Stimulated activated CD8-positive, alpha-beta memory T cell treated with anti-CD3 and anti-CD28 coated beads, Interleukin-4, amount 100 ng/mL, for 24 hours (primary cell): Measurements from ENCODE around the gene CNN2.
A peak's percentile ranks its signal among the peaks of the same experiment; 100 is the strongest.

ENCODE experiments used
- DNase-seq: peaks from one replicate; pipeline ENCODE4 v3.0.0-alpha.2; 2020; ENCODE audit warnings: low read depth

Gene CNN2

GRCh38 chr19:995051-995827 is 31.2 kb upstream of the CNN2 start:
- no peak for DNase-seq

- peak; percentile 64 for DNase-seq
Measured at GRCh38 chr19:996051-996838, 30.2 kb upstream of the CNN2 start.

DNA sequence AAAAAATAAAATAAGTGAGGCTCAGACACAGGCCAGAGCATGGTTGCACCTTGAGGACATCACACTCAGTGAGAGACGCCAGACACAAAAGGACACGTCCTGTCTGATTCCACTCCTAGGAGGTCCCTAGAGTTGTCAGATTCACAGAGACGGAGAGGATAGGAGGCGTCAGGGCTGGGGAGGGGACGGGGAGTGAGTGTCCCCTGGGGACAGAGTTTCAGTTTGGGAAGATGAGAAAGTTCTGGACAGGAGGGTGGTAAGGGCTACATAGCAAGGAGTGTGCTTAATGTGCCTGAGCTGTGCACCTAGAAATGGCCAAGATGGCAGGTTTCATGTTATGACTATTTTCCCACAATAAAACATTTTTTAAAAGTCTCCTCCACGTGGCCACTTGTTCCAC is 28.3 kb upstream of the CNN2 start:
- DNase-seq: no peak

GRCh38 chr19:999379-999719 is 27.1 kb upstream of the CNN2 start:
- no peak for DNase-seq

DNA sequence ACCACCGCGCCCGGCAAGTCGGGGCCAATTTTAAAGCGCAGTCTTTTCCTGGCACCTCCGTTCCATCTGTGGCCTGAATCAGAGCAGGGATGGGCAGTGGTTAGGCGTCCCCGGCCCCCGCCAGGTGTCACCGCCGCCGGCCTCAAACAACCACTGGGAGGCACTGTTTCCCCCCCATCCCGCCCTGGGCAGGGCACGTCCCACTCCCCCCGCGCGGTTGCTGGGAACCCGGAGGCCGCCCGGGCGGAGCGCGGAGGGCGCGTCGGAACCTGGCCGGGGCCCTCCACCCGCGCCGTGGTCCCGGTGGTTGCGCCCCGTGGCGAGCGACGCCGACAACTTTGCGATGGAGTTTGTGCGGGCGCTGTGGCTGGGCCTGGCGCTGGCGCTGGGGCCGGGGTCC is 26.3 kb upstream of the CNN2 start, which contains the start of gene GRIN3B:
GRIN3B (plus strand) TSS at position 325 of the 400 bp plus-strand sequence; CDS start at position 344, 19 bp downstream.
- DNase-seq: peak; percentile 55

GRCh38 chr19:1000591-1001537 is 25.5 kb upstream of the CNN2 start:
- no peak for DNase-seq

- DNase-seq: peak; percentile 59
Measured at GRCh38 chr19:1001538-1002166, 24.8 kb upstream of the CNN2 start.

GRCh38 chr19:1002600-1002999 is 23.8 kb upstream of the CNN2 start:
- no peak for DNase-seq

DNA sequence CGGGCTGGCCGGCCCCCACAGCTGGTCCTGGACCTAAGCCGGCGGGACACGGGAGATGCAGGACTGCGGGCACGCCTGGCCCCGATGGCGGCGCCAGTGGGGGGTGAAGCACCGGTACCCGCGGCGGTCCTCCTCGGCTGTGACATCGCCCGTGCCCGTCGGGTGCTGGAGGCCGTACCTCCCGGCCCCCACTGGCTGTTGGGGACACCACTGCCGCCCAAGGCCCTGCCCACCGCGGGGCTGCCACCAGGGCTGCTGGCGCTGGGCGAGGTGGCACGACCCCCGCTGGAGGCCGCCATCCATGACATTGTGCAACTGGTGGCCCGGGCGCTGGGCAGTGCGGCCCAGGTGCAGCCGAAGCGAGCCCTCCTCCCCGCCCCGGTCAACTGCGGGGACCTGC is 23.1 kb upstream of the CNN2 start:
- DNase-seq: no peak

- DNase-seq: no peak
Measured at GRCh38 chr19:1004204-1004802, 22.1 kb upstream of the CNN2 start.

DNA sequence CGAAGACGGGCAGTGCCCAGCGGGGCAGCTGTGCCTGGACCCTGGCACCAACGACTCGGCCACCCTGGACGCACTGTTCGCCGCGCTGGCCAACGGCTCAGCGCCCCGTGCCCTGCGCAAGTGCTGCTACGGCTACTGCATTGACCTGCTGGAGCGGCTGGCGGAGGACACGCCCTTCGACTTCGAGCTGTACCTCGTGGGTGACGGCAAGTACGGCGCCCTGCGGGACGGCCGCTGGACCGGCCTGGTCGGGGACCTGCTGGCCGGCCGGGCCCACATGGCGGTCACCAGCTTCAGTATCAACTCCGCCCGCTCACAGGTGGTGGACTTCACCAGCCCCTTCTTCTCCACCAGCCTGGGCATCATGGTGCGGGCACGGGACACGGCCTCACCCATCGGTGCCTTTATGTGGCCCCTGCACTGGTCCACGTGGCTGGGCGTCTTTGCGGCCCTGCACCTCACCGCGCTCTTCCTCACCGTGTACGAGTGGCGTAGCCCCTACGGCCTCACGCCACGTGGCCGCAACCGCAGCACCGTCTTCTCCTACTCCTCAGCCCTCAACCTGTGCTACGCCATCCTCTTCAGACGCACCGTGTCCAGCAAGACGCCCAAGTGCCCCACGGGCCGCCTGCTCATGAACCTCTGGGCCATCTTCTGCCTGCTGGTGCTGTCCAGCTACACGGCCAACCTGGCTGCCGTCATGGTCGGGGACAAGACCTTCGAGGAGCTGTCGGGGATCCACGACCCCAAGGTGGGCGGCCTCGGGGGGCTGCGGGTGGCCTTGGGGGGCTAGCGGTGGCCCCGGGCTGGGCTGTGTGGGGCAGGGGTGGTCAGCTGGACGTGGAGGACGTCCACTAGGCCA is 21.4 kb upstream of the CNN2 start:
- no peak for DNase-seq

- no peak for DNase-seq
Measured at GRCh38 chr19:1006711-1007398, 19.6 kb upstream of the CNN2 start.

DNA sequence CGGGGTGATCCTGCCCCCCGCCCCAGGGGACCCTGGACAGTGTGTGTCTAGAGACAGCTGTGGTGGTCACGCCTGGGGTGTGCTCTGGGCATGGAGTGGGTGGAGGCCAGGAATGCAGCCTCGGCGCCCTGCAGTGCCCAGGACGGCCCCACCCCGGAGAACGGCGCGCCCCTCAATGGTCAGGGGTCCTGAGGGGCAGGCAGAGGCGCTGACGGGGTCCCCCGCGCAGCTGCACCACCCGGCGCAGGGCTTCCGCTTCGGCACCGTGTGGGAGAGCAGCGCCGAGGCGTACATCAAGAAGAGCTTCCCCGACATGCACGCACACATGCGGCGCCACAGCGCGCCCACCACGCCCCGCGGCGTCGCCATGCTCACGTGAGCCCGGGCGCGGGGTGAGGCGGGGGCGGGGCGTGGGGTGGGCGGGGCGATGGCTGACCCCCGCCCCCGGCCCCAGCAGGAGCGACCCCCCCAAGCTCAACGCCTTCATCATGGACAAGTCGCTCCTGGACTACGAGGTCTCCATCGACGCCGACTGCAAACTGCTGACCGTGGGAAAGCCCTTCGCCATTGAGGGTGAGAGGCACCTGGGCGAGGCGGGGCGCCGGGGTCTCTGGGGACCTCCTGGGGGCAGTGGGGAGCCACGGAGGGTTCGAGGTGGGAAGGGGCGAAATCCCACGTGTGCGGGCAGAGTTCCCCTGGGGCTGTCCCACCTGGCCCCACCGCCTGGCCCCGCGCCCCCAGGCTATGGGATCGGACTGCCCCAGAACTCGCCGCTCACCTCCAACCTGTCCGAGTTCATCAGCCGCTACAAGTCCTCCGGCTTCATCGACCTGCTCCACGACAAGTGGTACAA is 18.8 kb upstream of the CNN2 start:
- no peak for DNase-seq

- no peak for DNase-seq
Measured at GRCh38 chr19:1008268-1009040, 18.0 kb upstream of the CNN2 start.

DNA sequence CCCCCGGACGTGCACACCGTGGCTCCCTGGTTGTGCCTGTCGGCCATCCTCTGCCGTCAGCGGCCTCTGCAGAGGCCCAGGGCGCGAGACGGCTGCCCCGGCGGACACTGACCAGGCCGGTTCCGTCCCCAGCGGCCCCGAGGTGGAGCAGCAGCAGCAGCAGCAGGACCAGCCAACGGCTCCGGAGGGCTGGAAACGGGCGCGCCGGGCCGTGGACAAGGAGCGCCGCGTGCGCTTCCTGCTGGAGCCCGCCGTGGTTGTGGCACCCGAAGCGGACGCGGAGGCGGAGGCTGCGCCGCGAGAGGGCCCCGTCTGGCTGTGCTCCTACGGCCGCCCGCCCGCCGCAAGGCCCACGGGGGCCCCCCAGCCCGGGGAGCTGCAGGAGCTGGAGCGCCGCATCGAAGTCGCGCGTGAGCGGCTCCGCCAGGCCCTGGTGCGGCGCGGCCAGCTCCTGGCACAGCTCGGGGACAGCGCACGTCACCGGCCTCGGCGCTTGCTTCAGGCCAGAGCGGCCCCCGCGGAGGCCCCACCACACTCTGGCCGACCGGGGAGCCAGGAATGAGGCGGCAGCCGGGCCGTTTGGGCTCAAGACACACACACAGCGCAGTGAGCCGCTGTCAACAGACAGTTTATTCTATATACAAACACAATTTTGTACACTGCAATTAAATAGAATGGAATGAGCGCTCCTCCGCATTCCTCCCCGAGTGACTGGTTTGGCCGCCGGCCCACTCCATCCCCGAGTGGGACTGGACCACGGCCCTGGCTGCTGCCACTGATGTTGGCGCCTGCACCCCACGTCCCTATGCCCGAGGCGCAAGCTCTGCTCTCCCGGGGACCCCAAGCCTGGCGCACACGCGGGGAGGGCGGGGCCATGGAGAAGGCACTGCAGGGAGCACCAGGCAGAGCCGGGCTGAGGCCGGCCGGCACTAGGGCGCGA is 17.1 kb upstream of the CNN2 start:
- no peak for DNase-seq

GRCh38 chr19:1009981-1010538 is 16.3 kb upstream of the CNN2 start:
- no peak for DNase-seq
